ENCODE results near the gene TBPL2.
"Not testable (repeated sequence)": the region's sequence is repeated elsewhere in the genome, so short reads cannot be mapped to it uniquely, and the experiment has no call there.

The TBPL2 gene

GRCh38 chr14:55433880-55434804, 6.3 kb downstream of the TBPL2 start:
- Histone ChIP-seq H3K4me1 (ENCODE audit: insufficient read depth, low read length) (no peaks in the 10 kb centered on the region), H2AFZ (ENCODE audit: low read depth, low read length) (no peak overlapping the region), H3K27me3 (ENCODE audit: insufficient read depth, low read length) (peaks cover 11% of the 10 kb centered on the region), H3K36me3 (ENCODE audit: insufficient read depth, low read length) (no peaks in the 10 kb centered on the region), H3K9me3 (ENCODE audit: low read length) (no peaks in the 10 kb centered on the region), H3K4me3 (ENCODE audit: low read length) (no peak overlapping the region)

GRCh38 chr14:55432628-55433027, 7.8 kb downstream of the TBPL2 start:
- Histone ChIP-seq H3K4me3 (ENCODE audit: low read length) (no peak overlapping the region), H3K4me1 (ENCODE audit: insufficient read depth, low read length) (no peaks in the 10 kb centered on the region), H3K9me3 (ENCODE audit: low read length) (no peaks in the 10 kb centered on the region), H3K27me3 (ENCODE audit: insufficient read depth, low read length) (peaks cover 11% of the 10 kb centered on the region), H2AFZ (ENCODE audit: low read depth, low read length) (no peak overlapping the region), H3K36me3 (ENCODE audit: insufficient read depth, low read length) (no peaks in the 10 kb centered on the region)

GRCh38 chr14:55430024-55430690, 10.3 kb downstream of the TBPL2 start:
- Histone ChIP-seq H3K4me1 (ENCODE audit: insufficient read depth, low read length) (no peaks in the 10 kb centered on the region), H3K27me3 (ENCODE audit: insufficient read depth, low read length) (peaks cover 7% of the 10 kb centered on the region), H2AFZ (ENCODE audit: low read depth, low read length) (no peak overlapping the region), H3K36me3 (ENCODE audit: insufficient read depth, low read length) (no peaks in the 10 kb centered on the region), H3K4me3 (ENCODE audit: low read length) (no peak overlapping the region), H3K9me3 (ENCODE audit: low read length) (no peaks in the 10 kb centered on the region)

- Histone ChIP-seq H3K9me3 (ENCODE audit: low read length) (no peaks in the 10 kb centered on the region), H3K36me3 (ENCODE audit: insufficient read depth, low read length) (no peaks in the 10 kb centered on the region), H2AFZ (ENCODE audit: low read depth, low read length) (no peak overlapping the region)
These were observed 13.0 kb downstream of the TBPL2 start for GRCh38 chr14:55427439-55427838.

GRCh38 chr14:55426891-55427290, 13.5 kb downstream of the TBPL2 start:
- Histone ChIP-seq H3K36me3 (ENCODE audit: insufficient read depth, low read length) (no peaks in the 10 kb centered on the region), H3K27me3 (ENCODE audit: insufficient read depth, low read length) (peaks cover 4% of the 10 kb centered on the region), H3K9me3 (ENCODE audit: low read length) (no peaks in the 10 kb centered on the region), H2AFZ (ENCODE audit: low read depth, low read length) (no peak overlapping the region), H3K4me3 (ENCODE audit: low read length) (no peak overlapping the region), H3K4me1 (ENCODE audit: insufficient read depth, low read length) (no peaks in the 10 kb centered on the region)

More at GRCh38 chr14:55427439-55427838, 13.0 kb downstream of the TBPL2 start:
- Histone ChIP-seq H3K27me3 (ENCODE audit: insufficient read depth, low read length) (peaks cover 5% of the 10 kb centered on the region), H3K4me3 (ENCODE audit: low read length) (no peak overlapping the region), H3K4me1 (ENCODE audit: insufficient read depth, low read length) (no peaks in the 10 kb centered on the region)

- Histone ChIP-seq H2AFZ (ENCODE audit: low read depth, low read length) (no peak overlapping the region), H3K36me3 (ENCODE audit: insufficient read depth, low read length) (no peaks in the 10 kb centered on the region), H3K27me3 (ENCODE audit: insufficient read depth, low read length) (peaks cover 4% of the 10 kb centered on the region), H3K4me1 (ENCODE audit: insufficient read depth, low read length) (no peaks in the 10 kb centered on the region), H3K9me3 (ENCODE audit: low read length) (no peaks in the 10 kb centered on the region), H3K4me3 (ENCODE audit: low read length) (no peak overlapping the region)
These were observed 15.3 kb downstream of the TBPL2 start for GRCh38 chr14:55425091-55425490.

GRCh38 chr14:55423969-55424368, 16.4 kb downstream of the TBPL2 start:
- H3K9me3 ChIP-seq (ENCODE audit: low read length) = no peaks in the 10 kb centered on the region
- H3K27me3 ChIP-seq (ENCODE audit: insufficient read depth, low read length) = peaks cover 4% of the 10 kb centered on the region
- no peak overlapping the region for H3K4me3 ChIP-seq (ENCODE audit: low read length)
- no peaks in the 10 kb centered on the region for H3K36me3 ChIP-seq (ENCODE audit: insufficient read depth, low read length)
- no peak overlapping the region for H2AFZ ChIP-seq (ENCODE audit: low read depth, low read length)
- H3K4me1 ChIP-seq (ENCODE audit: insufficient read depth, low read length) = no peaks in the 10 kb centered on the region

- not testable (repeated sequence) for H3K36me3 ChIP-seq (ENCODE audit: insufficient read depth, low read length); H3K27me3 ChIP-seq (ENCODE audit: insufficient read depth, low read length); H3K9me3 ChIP-seq (ENCODE audit: low read length); H2AFZ ChIP-seq (ENCODE audit: low read depth, low read length); H3K4me1 ChIP-seq (ENCODE audit: insufficient read depth, low read length); H3K4me3 ChIP-seq (ENCODE audit: low read length)
These were observed 18.1 kb downstream of the TBPL2 start for GRCh38 chr14:55422338-55422737.

- no peaks in the 10 kb centered on the region for H3K36me3 ChIP-seq (ENCODE audit: insufficient read depth, low read length)
- H2AFZ ChIP-seq (ENCODE audit: low read depth, low read length) = no peak overlapping the region
- peaks cover 3% of the 10 kb centered on the region for H3K4me1 ChIP-seq (ENCODE audit: insufficient read depth, low read length)
- peaks cover 6% of the 10 kb centered on the region for H3K27me3 ChIP-seq (ENCODE audit: insufficient read depth, low read length)
- no peak overlapping the region for H3K4me3 ChIP-seq (ENCODE audit: low read length)
- no peaks in the 10 kb centered on the region for H3K9me3 ChIP-seq (ENCODE audit: low read length)
These were observed 20.8 kb downstream of the TBPL2 start for GRCh38 chr14:55419663-55420062.

GRCh38 chr14:55418411-55418810, 22.0 kb downstream of the TBPL2 start:
- Histone ChIP-seq H3K4me1 (ENCODE audit: insufficient read depth, low read length) (peaks cover 3% of the 10 kb centered on the region), H3K27me3 (ENCODE audit: insufficient read depth, low read length) (peaks cover 4% of the 10 kb centered on the region), H3K36me3 (ENCODE audit: insufficient read depth, low read length) (no peaks in the 10 kb centered on the region), H2AFZ (ENCODE audit: low read depth, low read length) (no peak overlapping the region), H3K9me3 (ENCODE audit: low read length) (no peaks in the 10 kb centered on the region), H3K4me3 (ENCODE audit: low read length) (no peak overlapping the region)

GRCh38 chr14:55417955-55418354, 22.5 kb downstream of the TBPL2 start:
- Histone ChIP-seq H3K36me3 (ENCODE audit: insufficient read depth, low read length) (no peaks in the 10 kb centered on the region), H3K27me3 (ENCODE audit: insufficient read depth, low read length) (peaks cover 2% of the 10 kb centered on the region), H2AFZ (ENCODE audit: low read depth, low read length) (no peak overlapping the region), H3K9me3 (ENCODE audit: low read length) (no peaks in the 10 kb centered on the region), H3K4me1 (ENCODE audit: insufficient read depth, low read length) (peaks cover 3% of the 10 kb centered on the region), H3K4me3 (ENCODE audit: low read length) (no peak overlapping the region)

GRCh38 chr14:55416866-55417265, 23.6 kb downstream of the TBPL2 start:
- Histone ChIP-seq H3K9me3 (ENCODE audit: low read length) (no peaks in the 10 kb centered on the region), H2AFZ (ENCODE audit: low read depth, low read length) (no peak overlapping the region), H3K36me3 (ENCODE audit: insufficient read depth, low read length) (no peaks in the 10 kb centered on the region), H3K4me3 (ENCODE audit: low read length) (no peak overlapping the region), H3K27me3 (ENCODE audit: insufficient read depth, low read length) (peaks cover 2% of the 10 kb centered on the region), H3K4me1 (ENCODE audit: insufficient read depth, low read length) (peaks cover 8% of the 10 kb centered on the region)

- Histone ChIP-seq H2AFZ (ENCODE audit: low read depth, low read length) (no peak overlapping the region), H3K9me3 (ENCODE audit: low read length) (no peaks in the 10 kb centered on the region), H3K27me3 (ENCODE audit: insufficient read depth, low read length) (peaks cover 2% of the 10 kb centered on the region), H3K4me3 (ENCODE audit: low read length) (no peak overlapping the region), H3K36me3 (ENCODE audit: insufficient read depth, low read length) (no peaks in the 10 kb centered on the region), H3K4me1 (ENCODE audit: insufficient read depth, low read length) (peaks cover 23% of the 10 kb centered on the region)
These were observed 25.9 kb downstream of the TBPL2 start for GRCh38 chr14:55414551-55414950.
